ENCODE measurements around the gene SERINC3. TPM values are rescaled to one million over a fixed set of nuclear protein-coding genes. Genes with fewer than 3 reads are reported as not detected.

SERINC3 gene
- total and polyA plus RNA-seq, 2 of the 8 experiments (the other 6 are each of a cell fraction or from before 2014, with no cell fraction given): 47.2 to 66.0 TPM

DNA sequence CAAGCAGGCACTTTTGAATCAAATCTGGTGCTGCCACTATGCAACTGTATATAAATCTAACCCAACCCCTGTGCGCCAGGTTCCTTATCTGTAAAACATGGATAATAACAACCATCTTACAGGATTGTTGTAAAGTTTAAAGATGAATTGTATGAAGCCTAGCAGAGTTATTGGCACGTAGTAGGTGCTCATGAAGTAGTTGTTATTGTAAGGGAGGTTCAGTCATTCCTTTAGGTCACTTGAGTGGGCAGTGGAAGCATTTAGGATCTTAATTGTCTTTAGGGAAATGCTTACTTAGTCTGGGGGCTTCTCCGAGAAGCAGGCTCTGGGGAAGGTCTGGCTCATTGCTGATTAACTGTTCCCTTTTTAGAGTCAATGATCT is 30.7 kb upstream of the SERINC3 start:
- H3K4ac ChIP-seq (replicated peaks; ENCODE audit: insufficient read length, low read depth, low read length): no peak overlapping the region
- H3K79me2 ChIP-seq (ENCODE audit: control insufficient read depth in 1 of 2, insufficient read depth in 2 of 2, low read length in 2 of 2): no peaks in the 10 kb centered on the region
- no peak overlapping the region for H3K14ac ChIP-seq (ENCODE audit: insufficient read length)
- no peaks in the 10 kb centered on the region for H3K27me3 ChIP-seq (replicated peaks in 1 of 4; ENCODE audit: control insufficient read depth in 3 of 4, extremely low read depth in 1 of 4, insufficient read depth in 3 of 4, low read length in 3 of 4)
- H4K20me1 ChIP-seq (replicated peaks in 1 of 2; ENCODE audit: control insufficient read depth in 1 of 2, insufficient read depth in 2 of 2, low read length in 2 of 2): peaks cover 2 to 3% of the 10 kb centered on the region in 2 experiments
- no peak overlapping the region for H2BK5ac ChIP-seq (ENCODE audit: low read depth, low read length)
- FAIRE-seq (no peak), DNase-seq (ENCODE audit: low read depth in 1 of 2, low spot score in 2 of 2) (no peak)
- no peak overlapping the region for H4K5ac ChIP-seq (ENCODE audit: insufficient read length, low read depth, low read length)
- CTCF ChIA-PET (ENCODE audit: partially characterized antibody): no interaction called here
- H2BK15ac ChIP-seq (ENCODE audit: low read length): no peak overlapping the region
- no peak overlapping the region for H3K23ac ChIP-seq (ENCODE audit: insufficient read length)
- no peaks in the 10 kb centered on the region for H3K4me1 ChIP-seq (replicated peaks in 1 of 4; ENCODE audit: control insufficient read depth in 3 of 4, insufficient read depth in 4 of 4, low read length in 3 of 4)
- H3K9me3 ChIP-seq (ENCODE audit: insufficient read depth in 2 of 2, low read depth in 1 of 2, low read length in 1 of 2): no peaks in the 10 kb centered on the region
- WGBS, 2 experiments (ENCODE audit: extremely low coverage in 1 of 2, insufficient coverage in 1 of 2, insufficient read length in 1 of 2, insufficient replicate concordance in 2 of 2, low coverage in 1 of 2, low lambda C conversion rate in 2 of 2, missing lambda C conversion rate in 1 of 2): 89% methylated on average over 3 of the region's 3 CpGs; no CpG with 5 or more reads in 1 of the 2 experiments
- no peaks in the 10 kb centered on the region; the same call in none of the 2 replicates for H3K79me1 ChIP-seq (ENCODE audit: low read depth, low read length)
- no peak overlapping the region for H2AFZ ChIP-seq (ENCODE audit: low read length)
- H2BK120ac ChIP-seq (replicated peaks; ENCODE audit: low read depth, low read length): no peak overlapping the region
- POLR2A ChIA-PET (ENCODE audit: partially characterized antibody): no interaction called here
- H3K18ac ChIP-seq (ENCODE audit: extremely low read depth, low read length): no peak overlapping the region
- H4K8ac ChIP-seq (ENCODE audit: extremely low read depth, insufficient read depth, low read length): no peak overlapping the region
- no peaks in the 10 kb centered on the region for H3K23me2 ChIP-seq (ENCODE audit: low read depth, low read length)
- H4K91ac ChIP-seq (replicated peaks; ENCODE audit: insufficient read length, low read length): no peak overlapping the region
- no peaks in the 10 kb centered on the region for H3K36me3 ChIP-seq (ENCODE audit: control insufficient read depth in 2 of 4, insufficient read depth in 4 of 4, low read length in 3 of 4)
- H2AK5ac ChIP-seq (ENCODE audit: low read depth, low read length): no peak overlapping the region
- H3K56ac ChIP-seq (replicated peaks; ENCODE audit: insufficient read length, low read depth, low read length): no peak overlapping the region
- no peak overlapping the region for H3K4me3 ChIP-seq (ENCODE audit: extremely low read depth in 1 of 4, insufficient read depth in 2 of 4, low read depth in 3 of 4, low read length in 4 of 4)
- no peak overlapping the region for H3K9ac ChIP-seq (replicated peaks in 1 of 4; ENCODE audit: extremely low read depth in 1 of 4, low read depth in 3 of 4, low read length in 3 of 4)
- H3K27ac ChIP-seq (ENCODE audit: low read depth, low read length): no peak overlapping the region
- TF ChIP-seq NANOG (IDR thresholded peaks at IDR 0.05; ENCODE audit: insufficient read depth, low read depth, low read length, poor library complexity, severe bottlenecking) (no peak), YY1 (IDR thresholded peaks at IDR 0.05; ENCODE audit: low read depth, low read length) (no peak), TBP (IDR thresholded peaks at IDR 0.05; ENCODE audit: low read depth, low read length) (no peak), ATF3 (IDR thresholded peaks at IDR 0.05; ENCODE audit: insufficient read depth, low read depth, low read length) (no peak)
- no peak overlapping the region for H2BK20ac ChIP-seq (ENCODE audit: low read length)
- no peak overlapping the region for H3K4me2 ChIP-seq (ENCODE audit: insufficient read depth in 1 of 2, low read depth in 2 of 2, low read length in 2 of 2)
- no peak overlapping the region for H2BK12ac ChIP-seq (ENCODE audit: low read depth, low read length)
